GM11168 (cell line): ENCODE results near the gene SPINDOC.
"Not testable (repeated sequence)": the region's sequence is repeated elsewhere in the genome, so short reads cannot be mapped to it uniquely, and the experiment has no call there.

ENCODE experiments used
- in situ Hi-C: fragments of 300-500 bp; cut with MboI; formaldehyde crosslinking; loops from one replicate; pipeline ENCODE4 v1.12.0; 2022; ENCODE audit warnings: low sequenced_read_pairs; ENCODE audit not compliant: unreplicated experiment

Gene SPINDOC

DNA sequence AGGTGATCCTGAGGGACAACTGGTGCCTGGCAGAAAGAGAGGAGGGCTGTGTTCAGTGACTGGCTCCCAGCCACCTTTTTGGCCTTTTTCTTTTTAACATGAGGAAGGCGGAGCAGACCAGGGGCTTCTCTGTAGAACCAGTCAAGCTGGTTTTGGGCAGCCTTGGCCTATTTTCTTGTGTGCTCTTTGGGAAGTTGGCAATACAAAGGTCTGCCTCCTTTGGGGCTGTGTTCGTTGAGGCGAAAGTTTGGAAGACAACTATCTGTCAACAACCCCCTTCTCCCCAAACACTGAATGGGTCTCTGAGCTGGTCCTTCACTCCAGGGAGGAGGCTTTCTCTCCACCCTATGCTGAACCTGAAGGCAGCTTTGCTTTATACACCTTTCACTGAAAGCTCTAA is 34.1 kb downstream of the SPINDOC start:
- in situ Hi-C loops: no loop called here

DNA sequence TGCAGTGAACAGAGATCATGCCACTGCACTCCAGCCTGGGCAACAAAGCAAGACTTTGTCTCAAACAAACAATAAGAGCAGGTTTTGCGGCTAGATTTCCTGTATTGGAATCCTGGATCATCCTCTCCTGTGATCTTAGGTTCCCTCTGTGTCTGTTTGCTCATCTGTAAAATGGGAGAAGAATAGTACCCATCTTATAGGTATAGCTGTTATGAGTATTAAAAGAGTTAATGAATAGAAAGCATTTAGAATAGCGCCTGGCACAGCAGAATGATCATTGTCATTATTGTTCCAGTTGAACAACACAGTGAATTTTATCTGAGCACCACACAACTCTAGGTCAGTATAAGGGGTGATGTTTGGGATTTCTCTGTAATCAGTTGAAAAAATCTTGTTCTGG is 36.4 kb downstream of the SPINDOC start:
- in situ Hi-C loops: no loop called here

DNA sequence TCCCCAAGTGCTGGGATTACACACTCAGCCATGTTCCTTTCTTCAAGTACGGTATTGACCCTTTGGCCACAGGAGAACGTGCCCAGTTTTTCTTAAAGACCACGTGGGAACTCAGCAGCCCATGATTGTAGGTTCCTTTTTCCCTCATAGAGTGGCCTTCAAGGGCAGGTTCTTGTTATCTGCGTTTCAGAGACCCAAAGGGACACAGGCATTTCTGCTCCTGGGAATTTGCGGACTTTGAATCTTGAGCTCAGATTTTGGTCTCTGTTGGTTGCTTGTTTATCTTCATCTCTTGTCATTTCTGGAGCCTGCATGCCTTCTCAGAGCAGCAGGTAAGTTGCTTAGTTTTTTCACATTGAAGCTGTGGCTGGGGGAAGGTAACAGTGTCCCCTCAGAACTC is 37.7 kb downstream of the SPINDOC start:
- in situ Hi-C loops: no loop called here

DNA sequence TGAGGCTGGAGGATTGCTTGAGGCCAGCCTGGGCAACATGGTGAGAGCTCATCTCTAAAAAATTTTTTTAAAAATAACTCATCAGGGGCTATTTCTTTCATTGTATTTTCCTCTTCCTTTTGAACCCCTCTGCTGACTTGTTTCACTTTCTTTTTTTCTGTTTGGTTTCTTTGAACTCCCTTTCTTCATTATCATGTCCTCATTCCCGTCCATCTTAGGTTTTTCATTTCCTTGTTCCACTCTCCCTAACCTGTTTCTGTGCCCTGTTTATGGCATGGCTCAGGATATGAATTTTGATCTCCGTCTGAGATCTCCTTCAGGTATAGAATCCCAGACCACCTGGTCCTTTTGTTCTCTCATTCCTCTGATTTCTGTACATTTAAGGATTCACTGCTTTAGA is 38.1 kb downstream of the SPINDOC start:
- in situ Hi-C loops: no loop called here

DNA sequence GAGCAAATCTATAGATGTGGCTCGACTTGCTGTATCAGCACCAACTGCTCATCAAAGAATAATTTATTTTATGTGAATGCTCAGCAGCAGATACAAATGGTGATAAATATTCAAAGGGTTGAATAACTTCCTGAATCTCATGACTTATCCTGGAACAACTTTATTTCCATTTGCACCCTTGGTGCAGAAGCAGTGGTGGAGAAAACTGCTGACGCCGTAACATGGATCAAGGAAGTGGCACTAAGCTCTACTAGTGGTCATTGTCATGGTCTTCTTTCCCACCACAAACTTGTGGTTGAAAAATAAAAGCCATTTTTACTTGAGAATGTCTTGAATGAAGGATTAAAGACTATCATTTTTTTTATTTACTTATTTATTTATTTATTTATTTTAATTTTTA is 40.2 kb downstream of the SPINDOC start:
- in situ Hi-C loops: no loop called here

DNA sequence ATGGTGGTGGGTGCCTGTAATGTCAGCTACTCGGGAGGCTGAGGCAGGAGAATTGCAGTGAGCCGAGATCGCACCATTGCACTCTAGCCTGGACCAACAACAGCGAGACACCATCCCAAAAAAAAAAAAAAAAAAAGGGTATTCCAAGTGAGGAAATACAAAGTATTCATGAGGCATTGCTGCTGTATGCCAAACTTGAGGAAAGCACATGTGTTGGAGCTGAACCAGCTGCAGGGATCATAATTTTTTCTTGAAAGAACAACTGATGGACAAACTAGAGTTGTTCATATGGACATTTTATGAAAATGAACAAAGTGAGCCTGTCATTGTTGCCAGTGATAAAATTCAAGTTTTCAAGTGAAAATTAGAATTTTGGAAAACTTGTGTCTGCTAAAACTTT is 41.4 kb downstream of the SPINDOC start:
- in situ Hi-C loops: no loop called here

DNA sequence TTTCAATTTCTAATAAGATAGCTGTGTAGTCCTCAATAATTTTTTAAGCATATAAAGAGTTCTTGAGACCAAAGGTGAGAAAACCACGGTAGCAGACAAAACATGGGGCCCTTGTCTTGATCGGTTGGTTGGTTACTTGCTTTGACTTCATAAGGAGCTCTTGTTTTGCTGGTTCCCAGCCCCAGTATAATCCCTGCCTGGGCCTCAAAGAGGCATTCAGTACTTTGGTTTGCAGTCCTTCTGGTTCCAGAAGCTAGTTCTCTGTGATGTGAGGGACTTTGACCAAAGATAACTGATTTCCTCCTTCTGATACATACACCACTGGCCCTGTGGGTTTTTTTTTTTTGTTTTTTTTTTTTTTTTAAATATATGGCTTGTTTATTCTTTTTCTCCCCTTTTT is 42.7 kb downstream of the SPINDOC start:
- in situ Hi-C loops: no loop called here

DNA sequence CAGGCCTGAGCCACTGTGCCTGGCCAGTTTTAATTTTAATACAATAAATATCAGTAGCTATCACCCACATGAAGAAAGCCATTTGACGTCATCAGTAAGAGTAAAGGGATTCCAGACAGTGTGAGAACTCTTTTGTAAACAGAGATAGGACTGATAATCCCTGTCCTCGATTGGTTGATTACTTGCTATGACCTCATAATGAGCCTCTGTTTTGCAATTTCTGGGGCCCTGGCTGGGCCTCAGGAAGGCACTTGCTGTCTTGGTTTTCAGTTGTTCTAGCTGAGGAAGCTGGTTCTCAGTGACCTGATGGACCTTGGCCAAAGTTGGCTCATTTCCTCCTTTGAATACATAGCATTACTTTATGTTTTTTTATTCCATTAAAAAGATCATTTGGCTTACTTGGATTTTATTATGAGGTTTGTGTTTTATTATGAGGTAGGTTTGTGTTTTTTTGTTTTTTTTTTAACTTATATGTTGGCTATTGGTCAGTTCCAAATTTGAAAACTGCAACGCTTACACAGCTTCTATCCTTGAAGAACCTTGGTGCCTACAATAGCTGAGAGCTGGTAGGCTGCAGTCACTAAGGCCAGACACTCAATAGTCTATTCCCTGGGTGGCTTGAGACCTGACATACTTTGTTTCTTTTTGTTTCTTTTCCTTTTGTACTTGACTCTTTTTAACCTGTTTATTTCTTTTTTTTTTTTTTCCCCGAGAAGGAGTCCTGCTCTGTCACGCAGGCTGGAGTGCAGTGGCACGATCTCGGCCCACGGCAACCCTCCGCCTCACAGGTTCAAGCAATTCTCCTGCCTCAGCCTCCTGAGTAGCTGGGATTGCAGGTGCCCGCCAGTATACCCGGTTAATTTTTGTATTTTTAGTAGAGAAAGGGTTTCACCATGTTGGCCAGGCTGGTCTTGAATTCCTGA is 45.6 kb downstream of the SPINDOC start:
- in situ Hi-C loops: no loop called here

DNA sequence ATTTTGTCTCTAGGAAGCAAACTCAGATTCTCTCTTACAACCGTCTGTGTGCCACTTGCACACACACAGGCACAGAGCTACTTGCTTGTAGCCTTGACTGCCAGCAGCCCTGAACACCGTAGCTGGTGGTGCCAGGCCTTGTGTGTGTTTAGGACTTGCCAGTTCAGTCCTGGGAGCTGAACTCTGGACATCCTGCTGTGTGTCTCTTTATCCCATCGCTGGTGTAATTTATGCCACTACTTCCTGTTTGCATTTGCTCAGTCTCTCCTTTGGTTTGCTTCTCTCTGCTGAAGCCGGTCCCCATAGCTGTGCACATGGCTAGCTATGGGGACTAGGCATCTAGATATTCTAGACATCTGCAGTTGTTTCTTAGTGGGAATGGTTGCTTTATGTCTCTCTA is 49.7 kb downstream of the SPINDOC start:
- in situ Hi-C loops: no loop called here

DNA sequence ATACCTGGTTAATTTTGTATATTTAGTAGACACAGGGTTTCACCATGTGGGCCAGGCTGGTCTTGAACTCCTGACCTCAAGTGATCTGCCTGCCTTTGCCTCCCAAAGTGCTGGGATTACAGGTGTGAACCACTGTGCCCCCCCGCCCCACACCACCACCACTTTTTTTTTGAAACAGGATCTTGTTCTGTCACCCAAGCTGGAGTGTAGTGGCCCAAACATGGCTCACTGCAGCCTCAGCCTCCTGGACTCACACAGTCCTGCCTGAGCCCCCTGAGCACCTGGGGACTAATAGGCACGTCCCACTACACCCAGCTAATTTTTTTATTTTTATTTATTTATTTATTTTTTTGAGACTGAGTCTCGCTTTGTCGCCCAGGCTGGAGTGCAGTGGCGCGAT is 50.4 kb downstream of the SPINDOC start:
- in situ Hi-C loops: not testable (repeated sequence)

DNA sequence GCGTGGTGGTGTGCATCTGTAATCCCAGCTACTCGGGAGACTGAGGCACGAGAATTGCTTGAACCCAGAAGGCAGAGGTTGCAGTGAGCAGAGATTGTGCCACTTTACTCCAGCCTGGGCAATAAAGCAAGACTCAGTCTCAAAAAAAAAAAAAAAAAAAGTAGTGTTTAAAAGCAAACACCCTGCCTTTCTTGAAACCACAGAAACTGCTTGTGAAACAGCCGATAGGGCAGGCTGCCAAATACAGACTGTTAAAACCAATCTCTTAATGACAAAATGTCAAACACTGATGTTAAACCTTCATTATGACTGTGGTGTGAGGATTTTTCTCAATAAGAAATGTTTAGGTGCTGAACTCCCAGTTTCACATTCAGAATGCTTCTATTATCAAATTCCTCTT is 53.0 kb downstream of the SPINDOC start:
- in situ Hi-C loops: no loop called here

DNA sequence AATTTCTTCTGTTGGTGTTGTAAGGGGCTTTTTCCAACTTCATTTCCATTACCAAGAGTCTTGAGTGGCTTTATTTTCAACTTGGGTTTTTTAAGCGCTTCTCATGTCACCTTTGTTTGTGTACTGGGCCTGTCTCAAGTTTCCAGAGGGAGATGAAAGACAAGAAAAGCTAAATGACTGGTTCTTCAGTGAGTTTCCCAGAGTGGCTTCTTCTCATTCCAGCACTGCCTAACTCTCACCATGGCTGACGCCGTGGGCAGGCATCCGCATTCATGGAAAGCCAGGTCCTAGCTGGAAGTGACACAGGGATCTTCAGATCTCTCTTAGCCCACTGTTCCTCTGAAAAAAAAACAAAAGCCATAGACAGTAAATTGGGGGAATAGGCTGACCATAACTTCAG is 54.3 kb downstream of the SPINDOC start:
- in situ Hi-C loops: no loop called here

DNA sequence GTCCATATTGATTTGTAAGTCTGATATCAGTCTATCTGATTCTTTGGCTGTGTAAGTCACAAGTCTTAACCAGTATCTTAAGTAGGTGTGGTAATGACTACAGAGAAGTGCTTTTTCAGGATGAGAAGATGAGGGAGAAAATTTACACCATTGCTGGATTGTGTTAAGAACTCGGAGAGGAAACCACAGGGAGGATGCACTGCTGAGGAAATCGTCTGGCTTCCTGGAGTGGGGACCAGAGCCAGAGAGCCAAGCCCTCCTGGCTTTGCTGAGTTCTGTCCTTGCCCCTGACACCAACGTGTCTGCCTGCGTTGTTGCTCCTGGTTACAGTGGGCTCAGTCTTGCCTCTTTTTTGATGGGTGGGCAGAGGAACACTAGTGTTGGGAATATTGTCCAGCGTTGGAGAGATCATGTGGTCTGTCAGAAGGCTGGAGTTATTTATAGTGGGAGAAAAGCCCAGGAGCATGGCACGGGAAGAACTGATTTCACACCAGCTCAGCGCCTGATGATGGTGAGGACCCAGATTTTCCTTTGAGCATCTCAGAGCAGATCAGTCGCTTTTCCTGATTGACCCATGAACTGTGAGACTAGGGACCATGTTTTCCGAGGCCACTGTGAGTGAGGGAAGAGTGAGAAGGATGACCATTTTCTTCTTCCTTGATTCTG is 55.3 kb downstream of the SPINDOC start:
- in situ Hi-C loops: no loop called here

DNA sequence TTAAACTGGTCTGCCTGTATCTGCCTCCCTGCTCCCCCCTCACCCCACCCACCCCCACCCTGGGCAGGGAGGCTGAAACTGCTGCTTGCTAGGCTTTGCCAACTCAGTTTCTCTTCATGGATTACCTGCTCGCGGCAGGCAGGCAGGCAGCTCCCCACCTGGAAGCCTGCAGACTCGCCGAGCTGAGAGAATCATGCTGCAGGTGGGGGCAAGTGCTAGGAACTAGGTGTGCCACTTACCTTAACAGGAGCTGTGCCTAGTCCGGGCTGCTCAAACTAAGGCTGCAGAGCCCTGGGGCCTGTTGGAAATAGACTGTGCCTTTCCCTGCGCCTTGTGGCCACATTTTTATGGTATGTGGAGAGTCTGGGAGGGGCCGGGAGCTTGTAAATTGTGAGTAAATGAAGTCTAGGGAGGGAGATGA is 55.9 kb downstream of the SPINDOC start:
- in situ Hi-C loops: no loop called here

DNA sequence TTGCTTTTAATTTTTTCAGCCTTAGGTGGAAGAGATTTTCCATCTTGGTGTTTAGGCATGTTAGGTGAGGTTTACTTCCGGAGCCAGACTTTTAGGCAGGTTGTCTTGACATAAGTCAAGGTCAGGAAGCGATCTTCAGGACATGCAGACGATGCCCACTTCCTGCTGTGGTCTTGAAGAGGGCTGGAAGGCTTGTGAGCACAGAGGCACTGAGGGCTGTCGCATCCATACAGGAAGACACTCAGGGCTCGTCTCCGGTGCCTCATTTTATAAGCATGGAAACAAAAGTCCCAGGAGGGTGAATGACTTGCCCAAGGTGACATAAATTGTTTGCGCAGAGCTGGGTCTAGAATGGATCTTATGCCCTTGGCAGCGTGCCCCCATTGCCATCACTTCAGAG is 56.4 kb downstream of the SPINDOC start:
- in situ Hi-C loops: no loop called here

DNA sequence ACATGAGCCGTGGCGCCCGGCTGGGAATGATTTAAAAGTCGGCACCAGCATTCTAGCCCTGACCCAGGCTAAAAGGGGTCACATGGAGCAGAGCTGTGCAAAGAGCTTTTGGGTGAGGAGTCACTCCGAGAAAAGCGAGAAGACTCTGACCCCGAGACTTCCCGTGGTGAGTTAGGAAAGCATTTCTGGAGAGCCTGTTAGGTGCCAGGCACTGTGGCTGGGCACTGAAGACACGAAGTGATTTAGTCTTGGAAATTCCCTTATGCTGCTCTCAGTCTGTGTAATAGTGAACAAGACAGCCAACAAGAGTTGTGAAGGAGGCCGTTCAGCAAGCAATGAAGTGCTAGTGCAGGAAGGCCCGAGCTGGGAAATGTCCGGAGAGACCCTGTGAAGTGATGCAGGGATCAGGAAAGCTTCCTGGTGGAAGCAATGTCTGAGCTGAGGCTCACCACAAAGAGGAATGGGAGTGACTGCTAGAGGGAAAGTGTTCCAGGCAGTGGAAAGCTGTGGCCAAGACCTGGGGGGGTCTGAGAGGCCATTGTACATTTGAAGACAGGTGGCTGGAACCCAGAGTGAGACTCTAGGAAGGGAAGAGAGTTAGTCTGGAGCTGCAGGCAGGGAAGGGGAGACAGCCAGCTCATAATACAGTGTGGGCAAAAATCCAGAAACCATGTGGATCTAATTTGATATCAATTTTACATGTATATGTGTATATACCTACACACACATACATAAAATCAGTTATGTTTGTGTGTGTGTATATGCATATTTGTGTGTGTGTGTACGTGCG is 57.3 kb downstream of the SPINDOC start:
- in situ Hi-C loops: no loop called here

DNA sequence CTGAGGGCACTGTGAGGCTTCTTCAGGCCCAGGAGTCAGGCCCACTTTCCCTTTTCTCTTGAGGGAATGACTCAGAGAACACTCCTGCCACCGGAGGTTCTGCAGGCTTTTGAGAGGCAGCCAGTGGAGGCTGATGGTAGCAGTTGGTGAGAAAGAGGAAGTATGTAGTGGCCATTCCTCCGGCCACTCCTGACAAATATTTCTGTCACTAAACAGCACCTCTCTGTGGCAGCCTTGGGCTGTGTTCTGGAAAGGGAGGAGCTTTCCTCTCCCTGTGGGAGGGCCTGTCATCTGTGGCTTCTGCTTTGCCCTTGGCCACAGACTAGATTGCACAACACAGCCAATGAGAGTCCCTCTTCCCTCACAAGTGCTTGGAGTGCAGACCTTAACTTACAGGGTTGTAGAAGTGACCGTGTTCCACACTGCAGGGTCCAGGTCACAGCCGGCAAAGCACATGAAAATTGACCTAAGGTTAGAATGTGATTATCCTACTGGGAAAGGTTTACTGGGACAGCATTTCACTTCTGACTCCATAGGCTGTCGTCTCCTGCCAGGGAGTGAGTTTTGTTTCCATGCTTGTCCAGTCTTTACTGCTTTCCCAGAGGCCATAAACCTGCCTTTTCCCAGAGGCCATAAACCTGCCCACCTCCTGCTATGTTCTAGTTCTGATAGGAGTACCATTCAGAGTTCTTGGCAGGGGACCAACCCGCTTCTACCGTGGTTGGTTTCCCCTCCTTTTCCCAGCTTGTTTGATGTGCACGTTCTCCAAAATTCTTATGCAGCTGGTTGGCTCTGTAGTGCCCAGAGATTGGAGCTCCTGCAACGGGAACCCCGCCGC is 58.9 kb downstream of the SPINDOC start:
- in situ Hi-C loops: no loop called here

DNA sequence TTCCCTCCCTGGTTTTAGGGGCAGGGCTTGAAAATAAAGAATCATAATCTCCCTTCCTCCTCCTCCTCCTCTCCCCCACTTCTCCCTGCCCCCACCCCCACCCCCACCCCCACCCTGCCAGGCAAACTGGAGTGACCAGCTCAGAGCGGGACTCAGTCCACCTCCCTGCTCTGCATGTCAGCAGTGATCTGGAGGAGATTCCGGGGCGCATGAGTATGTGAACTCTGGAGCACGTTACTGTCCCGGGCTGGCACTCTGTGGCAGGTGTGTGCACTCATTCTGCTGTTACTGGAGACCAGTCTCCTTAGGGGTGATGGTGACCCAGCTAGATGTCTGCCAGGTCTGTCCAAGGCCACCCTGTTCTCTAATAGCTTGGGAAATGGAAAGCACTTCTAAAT is 59.5 kb downstream of the SPINDOC start:
- in situ Hi-C loops: no loop called here

DNA sequence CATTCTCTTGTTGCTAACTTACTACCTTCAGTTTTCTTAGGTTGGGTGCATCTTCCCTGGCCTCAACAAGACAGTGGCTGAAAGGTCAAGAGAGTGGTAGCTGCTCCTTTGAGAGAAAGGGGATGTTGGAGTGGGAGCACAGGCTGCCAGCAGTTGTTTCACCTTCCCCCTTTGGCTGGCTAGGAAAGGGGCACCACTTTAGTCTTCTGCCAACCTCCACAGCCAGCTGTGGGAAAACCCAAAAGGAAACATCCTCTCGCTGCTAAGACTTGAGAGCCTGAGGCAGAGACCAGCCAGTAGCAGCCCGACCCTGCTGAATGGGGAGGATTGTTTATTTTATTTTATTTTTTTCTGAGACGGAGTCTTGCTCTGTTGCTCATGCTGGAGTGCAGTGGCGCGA is 60.1 kb downstream of the SPINDOC start:
- in situ Hi-C loops: no loop called here

DNA sequence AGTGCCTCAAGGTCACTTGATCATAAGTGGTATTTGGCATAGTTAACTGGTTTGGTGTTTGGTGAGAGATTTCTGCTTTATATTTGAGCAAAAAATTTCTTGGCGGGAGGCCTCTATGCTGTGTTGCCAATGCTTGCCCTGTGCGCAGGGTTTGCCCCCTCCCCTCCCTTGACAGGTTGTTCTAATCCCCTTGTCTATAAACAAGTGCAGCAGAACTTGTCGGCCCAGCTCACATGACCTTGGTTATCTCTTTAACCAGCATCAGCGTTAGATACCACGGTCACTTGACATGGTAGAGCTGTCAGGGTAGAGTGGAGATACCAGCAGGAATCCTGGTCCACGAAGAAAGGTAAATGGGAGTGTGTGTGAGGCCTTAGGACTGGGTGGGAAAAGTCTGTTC is 61.3 kb downstream of the SPINDOC start:
- in situ Hi-C loops: no loop called here
